RPMI8226 (cell line): ENCODE measurements around the gene PIEZO2.
A peak's percentile ranks its signal among the peaks of the same experiment; 100 is the strongest.

Source experiments
- DNase-seq: peaks from one replicate; pipeline ENCODE4 v3.0.0-alpha.2; 2015

Gene PIEZO2

GRCh38 chr18:11112286-11112685 lies 37.1 kb downstream of the PIEZO2 start:
- no peak for DNase-seq

- no peak for DNase-seq
Measured at GRCh38 chr18:11110509-11110908, 38.9 kb downstream of the PIEZO2 start.

GRCh38 chr18:11108947-11109346 lies 40.4 kb downstream of the PIEZO2 start:
- DNase-seq = no peak

- DNase-seq = no peak
Measured at GRCh38 chr18:11106894-11107293, 42.5 kb downstream of the PIEZO2 start.

- no peak for DNase-seq
Measured at GRCh38 chr18:11105463-11105862, 43.9 kb downstream of the PIEZO2 start.

- no peak for DNase-seq
Measured at GRCh38 chr18:11104307-11104706, 45.1 kb downstream of the PIEZO2 start.

GRCh38 chr18:11096839-11097750 lies 52.3 kb downstream of the PIEZO2 start:
- DNase-seq = no peak

GRCh38 chr18:11096411-11096810 lies 53.0 kb downstream of the PIEZO2 start:
- DNase-seq = no peak

- DNase-seq = no peak
Measured at GRCh38 chr18:11095674-11096293, 53.6 kb downstream of the PIEZO2 start.

- DNase-seq = no peak
Measured at GRCh38 chr18:11095211-11095610, 54.2 kb downstream of the PIEZO2 start.

GRCh38 chr18:11091746-11092145 lies 57.6 kb downstream of the PIEZO2 start:
- DNase-seq = no peak

GRCh38 chr18:11089931-11090715 lies 59.2 kb downstream of the PIEZO2 start:
- no peak for DNase-seq

- DNase-seq = no peak
Measured at GRCh38 chr18:11081009-11081532, 68.3 kb downstream of the PIEZO2 start.

GRCh38 chr18:11078491-11078890 lies 70.9 kb downstream of the PIEZO2 start:
- DNase-seq = no peak

GRCh38 chr18:11077548-11078187 lies 71.7 kb downstream of the PIEZO2 start:
- DNase-seq = no peak

- no peak for DNase-seq
Measured at GRCh38 chr18:11074889-11075288, 74.5 kb downstream of the PIEZO2 start.

- DNase-seq = no peak
Measured at GRCh38 chr18:11073971-11074370, 75.4 kb downstream of the PIEZO2 start.

GRCh38 chr18:11072632-11073031 lies 76.7 kb downstream of the PIEZO2 start:
- peak; percentile 14 for DNase-seq

GRCh38 chr18:11071300-11071699 lies 78.1 kb downstream of the PIEZO2 start:
- peak; percentile 12 for DNase-seq

- no peak for DNase-seq
Measured at GRCh38 chr18:11070593-11070992, 78.8 kb downstream of the PIEZO2 start.

GRCh38 chr18:11066038-11066437 lies 83.3 kb downstream of the PIEZO2 start:
- no peak for DNase-seq

GRCh38 chr18:11064727-11065460 lies 84.5 kb downstream of the PIEZO2 start:
- DNase-seq = no peak
